Lower leg skin (tissue), 4 donors: ENCODE measurements around the gene NFE2L2. TPM values are rescaled to one million over a fixed set of nuclear protein-coding genes. Genes with fewer than 3 reads are reported as not detected.

ENCODE experiments used
- DNase-seq, 2 donors: peaks; one replicate each; pipeline ENCODE4 v3.0.0-alpha.2; 2019; ENCODE audit warnings: low spot score in 2 of 2
- H3K4me3 ChIP-seq: fragments of 200-600 bp; sonication (generic); 2 replicates; pipeline ENCODE4 v1.5.1; 2017; ENCODE audit warnings: mild to moderate bottlenecking, low read depth; ENCODE audit not compliant: poor library complexity, severe bottlenecking
- CTCF ChIP-seq, 3 donors: fragments of 450-650 bp; IDR thresholded peaks; one replicate each; pipeline ENCODE4 v1.5.1; 2016; ENCODE audit warnings: antibody characterized with exemption in 3 of 3, mild to moderate bottlenecking in 3 of 3, moderate library complexity in 2 of 3
- POLR2A ChIP-seq, 2 donors: fragments of 450-650 bp; IDR thresholded peaks; one replicate each; pipeline ENCODE4 v1.6.1; 2016 to 2017; ENCODE audit warnings: antibody characterized with exemption in 2 of 2, mild to moderate bottlenecking in 1 of 2, moderate library complexity in 1 of 2
- WGBS, 2 donors: methylation state at CpG; one replicate each; pipeline ENCODE4 v1.1.5; 2018; 5-methylcytosine and 5-hydroxymethylcytosine counted together
- intact Hi-C: fragments of 100-400 bp; cut with DNase I; formaldehyde crosslinking; loops from one replicate; pipeline ENCODE4 v1.15.0; 2023; ENCODE audit warnings: low total_unique reads
- total RNA-seq, 4 donors: library from RNA; depleted of rRNA; stranded (reverse); fragments of >200 nt; gene quantifications; one replicate each; pipeline ENCODE4 v1.1.0, GENCODE V29; 2016

The NFE2L2 gene
- total RNA-seq, 4 donors from 2014 or later: 120 to 156 (median 128) TPM

GRCh38 chr2:177235855-177236437 is 28.6 kb downstream of the NFE2L2 start:
- WGBS, 2 donors: 71 to 78% methylated on average over 6 of the region's 6 CpGs
- DNase-seq: no peak
- no peak for TF ChIP-seq CTCF (IDR thresholded peaks at IDR 0.05)
- TF ChIP-seq POLR2A (IDR thresholded peaks at IDR 0.05): no peak

GRCh38 chr2:177234267-177234666 is 30.3 kb downstream of the NFE2L2 start:
- no peak for TF ChIP-seq POLR2A (IDR thresholded peaks at IDR 0.05)
- TF ChIP-seq CTCF (IDR thresholded peaks at IDR 0.05): no peak
- intact Hi-C loops: no loop called here
- DNase-seq: no peak
- H3K4me3 ChIP-seq: no peak overlapping the region

More at GRCh38 chr2:177235855-177236437, 28.6 kb downstream of the NFE2L2 start:
- no peak overlapping the region for H3K4me3 ChIP-seq
- intact Hi-C loops: no loop called here

GRCh38 chr2:177232098-177232704 is 32.3 kb downstream of the NFE2L2 start:
- WGBS, 2 donors: 84 to 86% methylated on average over 8 of the region's 8 CpGs
- intact Hi-C loops: no loop called here
- H3K4me3 ChIP-seq: no peak overlapping the region
- TF ChIP-seq CTCF (IDR thresholded peaks at IDR 0.05) (no peak), POLR2A (IDR thresholded peaks at IDR 0.05) (no peak)
- DNase-seq: no peak

GRCh38 chr2:177231270-177231669 is 33.3 kb downstream of the NFE2L2 start:
- 91 to 93% methylated on average over 3 of the region's 3 CpGs for WGBS, 2 donors
- TF ChIP-seq CTCF (IDR thresholded peaks at IDR 0.05) (no peak), POLR2A (IDR thresholded peaks at IDR 0.05) (no peak)
- intact Hi-C loops: no loop called here
- DNase-seq: no peak
- H3K4me3 ChIP-seq: no peak overlapping the region

GRCh38 chr2:177229442-177230242 is 34.9 kb downstream of the NFE2L2 start:
- no peak for DNase-seq
- TF ChIP-seq CTCF (IDR thresholded peaks at IDR 0.05) (no peak), POLR2A (IDR thresholded peaks at IDR 0.05) (no peak)
- intact Hi-C loops: no loop called here
- H3K4me3 ChIP-seq: no peak overlapping the region
- whole genome bisulfite sequencing, 2 donors: 55 to 67% methylated on average over 8 of the region's 8 CpGs
